Activated T-cell treated with anti-CD3 and anti-CD28 coated beads, Interleukin-2, amount 50 U/mL, for 24 hours (primary cell): Measurements from ENCODE around the gene CDK5RAP2.

ENCODE experiments used
- DNase-seq: peaks from one replicate; pipeline ENCODE4 v3.0.0-alpha.2; 2020
- H3K27ac Mint-ChIP-seq: 2 replicates; pipeline ENCODE4 v1.8.0; 2020; ENCODE audit warnings: mild to moderate bottlenecking, mixed read lengths
- H3K27me3 Mint-ChIP-seq: 2 replicates; pipeline ENCODE4 v1.8.0; 2020; ENCODE audit warnings: mixed read lengths
- H3K36me3 Mint-ChIP-seq: 2 replicates; pipeline ENCODE4 v1.8.0; 2020; ENCODE audit warnings: low read depth, mixed read lengths
- H3K4me1 Mint-ChIP-seq: 2 replicates; pipeline ENCODE4 v1.8.0; 2020; ENCODE audit warnings: low read depth, mixed read lengths
- H3K4me3 Mint-ChIP-seq: 2 replicates; pipeline ENCODE4 v1.8.0; 2020; ENCODE audit warnings: mild to moderate bottlenecking, moderate library complexity, mixed read lengths
- H3K9me3 Mint-ChIP-seq: 2 replicates; pipeline ENCODE4 v1.8.0; 2020; ENCODE audit warnings: mixed read lengths

CDK5RAP2 gene

GRCh38 chr9:120609636-120610035 lies 29.7 kb upstream of the CDK5RAP2 start:
- Mint-ChIP-seq H3K36me3 (peaks cover 24% of the 10 kb centered on the region), H3K9me3 (no peaks in the 10 kb centered on the region), H3K4me3 (no peak overlapping the region), H3K27ac (no peak overlapping the region), H3K27me3 (no peaks in the 10 kb centered on the region), H3K4me1 (no peaks in the 10 kb centered on the region)
- DNase-seq, result no peak

GRCh38 chr9:120608421-120608820 lies 28.5 kb upstream of the CDK5RAP2 start:
- DNase-seq, result no peak
- H3K27ac Mint-ChIP-seq, result no peak overlapping the region
- no peaks in the 10 kb centered on the region for H3K4me1 Mint-ChIP-seq
- no peak overlapping the region for H3K4me3 Mint-ChIP-seq
- H3K36me3 Mint-ChIP-seq, result peaks cover 28% of the 10 kb centered on the region
- H3K9me3 Mint-ChIP-seq, result no peaks in the 10 kb centered on the region
- no peaks in the 10 kb centered on the region for H3K27me3 Mint-ChIP-seq

- no peaks in the 10 kb centered on the region for H3K9me3 Mint-ChIP-seq
- no peaks in the 10 kb centered on the region for H3K4me1 Mint-ChIP-seq
- H3K27me3 Mint-ChIP-seq, result no peaks in the 10 kb centered on the region
- H3K36me3 Mint-ChIP-seq, result peaks cover 27% of the 10 kb centered on the region
- H3K4me3 Mint-ChIP-seq, result no peak overlapping the region
- H3K27ac Mint-ChIP-seq, result no peak overlapping the region
- no peak for DNase-seq
Measured at GRCh38 chr9:120603591-120603990, 23.6 kb upstream of the CDK5RAP2 start.

DNA sequence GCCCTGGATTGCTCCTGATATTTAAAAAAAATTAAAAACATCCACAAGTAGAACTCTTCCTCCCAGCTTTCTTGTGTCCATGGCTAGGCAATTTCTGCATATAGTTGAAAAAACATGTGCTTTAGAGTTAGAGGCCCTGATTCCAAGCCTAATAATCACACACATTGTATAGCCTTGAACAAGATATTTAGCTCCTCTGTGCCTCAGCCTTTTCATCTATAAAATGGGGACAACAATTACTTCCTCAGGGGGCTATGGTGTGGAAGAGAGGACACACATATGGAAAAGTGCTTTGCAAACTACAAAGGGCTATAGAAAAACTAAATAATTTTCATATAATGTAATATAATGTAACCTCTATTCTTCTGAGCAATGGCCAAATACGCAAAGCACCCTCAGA lies 23.0 kb upstream of the CDK5RAP2 start:
- no peaks in the 10 kb centered on the region for H3K4me1 Mint-ChIP-seq
- H3K9me3 Mint-ChIP-seq, result no peaks in the 10 kb centered on the region
- H3K4me3 Mint-ChIP-seq, result no peak overlapping the region

GRCh38 chr9:120593955-120594277 lies 13.9 kb upstream of the CDK5RAP2 start:
- Mint-ChIP-seq H3K4me3 (no peak overlapping the region), H3K9me3 (no peaks in the 10 kb centered on the region), H3K27ac (no peak overlapping the region), H3K36me3 (no peaks in the 10 kb centered on the region), H3K27me3 (no peaks in the 10 kb centered on the region), H3K4me1 (no peaks in the 10 kb centered on the region)
- no peak for DNase-seq

More for the DNA sequence above, 23.0 kb upstream of the CDK5RAP2 start:
- Mint-ChIP-seq H3K27ac (no peak overlapping the region), H3K27me3 (no peaks in the 10 kb centered on the region), H3K36me3 (peaks cover 24% of the 10 kb centered on the region)
- no peak for DNase-seq

DNA sequence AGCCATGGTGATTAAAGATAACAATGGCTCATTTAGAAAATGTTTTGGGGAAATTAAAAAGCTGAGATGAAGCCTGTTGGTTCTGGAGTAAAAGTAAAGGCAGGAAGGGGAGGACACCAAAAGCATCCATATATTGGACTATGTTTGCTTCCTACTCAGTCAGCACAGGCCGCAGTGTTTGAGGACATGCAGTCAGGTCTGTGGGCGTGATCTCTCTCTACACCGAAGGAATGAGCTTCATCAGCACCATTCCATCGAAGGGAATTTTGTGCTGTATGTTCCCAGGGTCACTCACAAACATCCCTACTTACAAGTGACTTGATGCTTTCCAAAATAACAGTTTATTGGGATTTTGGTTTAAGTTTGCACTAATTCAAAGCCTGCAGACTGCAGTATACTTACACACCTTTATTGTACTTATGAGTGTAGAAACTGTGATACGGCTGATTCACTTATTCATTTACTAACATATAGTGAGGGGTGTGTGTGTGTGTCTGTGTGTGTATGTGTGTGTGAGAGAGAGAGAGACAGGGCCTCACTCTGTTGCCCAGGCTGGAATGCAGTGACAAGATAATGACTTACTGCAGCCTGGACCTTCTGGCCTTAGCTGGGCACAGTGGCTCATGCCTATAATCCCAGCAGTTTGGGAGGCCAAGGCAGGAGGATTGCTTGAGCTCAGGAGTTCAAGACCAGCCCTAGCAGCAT lies 13.4 kb upstream of the CDK5RAP2 start:
- Mint-ChIP-seq H3K27me3 (no peaks in the 10 kb centered on the region), H3K36me3 (no peaks in the 10 kb centered on the region), H3K27ac (no peak overlapping the region), H3K4me3 (no peak overlapping the region), H3K4me1 (no peaks in the 10 kb centered on the region), H3K9me3 (no peaks in the 10 kb centered on the region)
- DNase-seq, result no peak

DNA sequence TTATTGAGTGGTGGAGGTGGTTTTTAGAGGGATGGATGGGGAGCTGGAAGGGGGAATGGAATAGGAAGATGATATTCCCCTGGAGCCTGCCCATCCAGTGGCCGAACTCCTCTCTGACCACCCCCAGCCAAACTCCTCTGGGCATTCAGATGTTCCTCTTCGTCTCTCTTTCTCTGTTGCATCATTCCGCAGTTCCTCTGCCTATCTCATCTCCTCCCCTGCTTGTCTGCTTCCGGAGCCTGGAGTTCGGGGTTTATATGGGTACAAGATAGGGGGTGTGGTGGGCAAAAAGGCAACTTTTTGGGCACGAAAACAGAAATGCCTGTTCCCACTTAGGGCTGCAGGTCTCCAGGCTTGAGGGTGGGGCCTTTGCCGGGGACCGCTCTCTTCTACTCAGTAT lies 12.2 kb upstream of the CDK5RAP2 start:
- H3K27me3 Mint-ChIP-seq, result no peaks in the 10 kb centered on the region
- H3K9me3 Mint-ChIP-seq, result no peaks in the 10 kb centered on the region
- no peak overlapping the region for H3K27ac Mint-ChIP-seq
- no peak for DNase-seq
- no peaks in the 10 kb centered on the region for H3K36me3 Mint-ChIP-seq
- no peaks in the 10 kb centered on the region for H3K4me1 Mint-ChIP-seq
- H3K4me3 Mint-ChIP-seq, result no peak overlapping the region

GRCh38 chr9:120587328-120587727 lies 7.4 kb upstream of the CDK5RAP2 start:
- Mint-ChIP-seq H3K4me1 (peaks cover 4% of the 10 kb centered on the region), H3K9me3 (no peaks in the 10 kb centered on the region), H3K27ac (no peak overlapping the region), H3K36me3 (no peaks in the 10 kb centered on the region), H3K4me3 (no peak overlapping the region), H3K27me3 (no peaks in the 10 kb centered on the region)
- DNase-seq, result no peak

DNA sequence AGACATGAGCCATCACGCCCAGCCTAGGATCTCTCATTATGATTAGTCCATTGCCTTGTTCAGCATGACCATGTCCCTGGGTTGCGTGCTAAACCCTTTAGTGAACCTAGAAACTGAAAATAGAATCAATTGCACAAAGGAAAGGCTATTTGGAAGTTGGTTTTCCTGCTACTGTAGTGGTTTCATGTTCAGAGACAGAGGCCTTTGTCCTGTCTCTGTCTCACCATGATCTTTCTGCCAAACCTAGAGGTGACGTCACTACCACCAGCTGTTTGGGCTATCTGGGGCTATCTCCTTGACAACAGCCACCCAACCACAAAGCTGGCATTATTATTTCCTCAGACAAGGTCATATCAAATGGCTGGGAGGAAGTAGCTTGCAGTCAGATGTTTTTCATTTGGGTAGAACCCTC lies 4.0 kb upstream of the CDK5RAP2 start:
- Mint-ChIP-seq H3K27me3 (no peaks in the 10 kb centered on the region), H3K36me3 (peaks cover 19% of the 10 kb centered on the region), H3K27ac (no peak overlapping the region), H3K9me3 (peaks cover 4% of the 10 kb centered on the region), H3K4me1 (peaks cover 22% of the 10 kb centered on the region), H3K4me3 (no peak overlapping the region)
- DNase-seq, result no peak

GRCh38 chr9:120579139-120580050 lies 572 bp downstream of the CDK5RAP2 start:
- peaks cover 44% of the 10 kb centered on the region for H3K36me3 Mint-ChIP-seq
- H3K4me1 Mint-ChIP-seq, result peaks cover 54% of the 10 kb centered on the region
- peak overlapping the region; percentile 98 for H3K4me3 Mint-ChIP-seq
- no peaks in the 10 kb centered on the region for H3K27me3 Mint-ChIP-seq
- peaks cover 4% of the 10 kb centered on the region for H3K9me3 Mint-ChIP-seq
- peak overlapping the region; percentile 95 for H3K27ac Mint-ChIP-seq
- DNase-seq, result no peak

DNA sequence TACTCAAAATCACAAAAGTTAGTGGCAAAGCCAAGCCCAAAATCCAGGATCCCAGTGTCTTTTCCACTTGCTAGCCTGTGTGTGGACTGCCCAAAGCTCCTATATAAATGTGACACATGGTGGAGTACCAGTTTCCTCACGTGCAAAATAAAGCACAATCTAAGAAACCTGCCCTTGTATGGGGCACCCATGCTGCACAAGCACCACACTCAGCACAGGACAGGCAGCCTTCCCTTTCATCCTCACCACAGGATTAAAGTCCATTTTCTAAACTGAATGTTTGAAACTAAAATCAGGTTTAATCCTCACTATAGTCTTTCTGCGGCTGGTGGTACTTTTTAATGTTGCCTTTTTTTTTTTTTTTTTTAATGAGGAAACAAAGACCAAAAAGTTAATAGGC lies 5.5 kb downstream of the CDK5RAP2 start:
- peaks cover 44% of the 10 kb centered on the region for H3K4me1 Mint-ChIP-seq
- no peak overlapping the region for H3K27ac Mint-ChIP-seq
- no peak for DNase-seq
- H3K36me3 Mint-ChIP-seq, result peaks cover 67% of the 10 kb centered on the region
- H3K9me3 Mint-ChIP-seq, result no peaks in the 10 kb centered on the region
- no peaks in the 10 kb centered on the region for H3K27me3 Mint-ChIP-seq
- no peak overlapping the region for H3K4me3 Mint-ChIP-seq

- Mint-ChIP-seq H3K27ac (no peak overlapping the region), H3K4me1 (peaks cover 30% of the 10 kb centered on the region), H3K36me3 (peaks cover 75% of the 10 kb centered on the region), H3K4me3 (no peak overlapping the region), H3K9me3 (no peaks in the 10 kb centered on the region), H3K27me3 (no peaks in the 10 kb centered on the region)
- no peak for DNase-seq
Measured at GRCh38 chr9:120572472-120572871, 7.5 kb downstream of the CDK5RAP2 start.

- Mint-ChIP-seq H3K9me3 (no peaks in the 10 kb centered on the region), H3K4me3 (no peak overlapping the region), H3K36me3 (peaks cover 76% of the 10 kb centered on the region), H3K4me1 (peaks cover 24% of the 10 kb centered on the region), H3K27ac (no peak overlapping the region), H3K27me3 (no peaks in the 10 kb centered on the region)
- no peak for DNase-seq
Measured at GRCh38 chr9:120571443-120572257, 8.3 kb downstream of the CDK5RAP2 start.

DNA sequence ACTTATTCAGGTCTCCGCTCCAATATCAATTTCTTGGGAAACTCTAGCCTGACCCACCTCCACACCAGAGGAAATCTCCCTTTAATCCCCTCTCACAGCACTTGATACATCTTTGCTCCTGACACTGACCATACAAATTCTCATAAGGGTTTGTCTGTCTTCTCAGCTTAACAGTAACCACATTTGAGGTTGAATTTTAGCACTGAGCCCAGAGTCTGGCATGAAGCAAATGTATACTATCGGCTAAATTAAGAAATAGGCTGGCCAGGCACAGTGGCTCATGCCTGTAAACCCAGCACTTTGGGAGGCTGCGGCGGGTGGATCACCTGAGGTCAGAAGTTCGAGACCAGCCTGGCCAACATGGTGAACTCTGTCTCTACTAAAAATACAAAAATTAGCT lies 9.7 kb downstream of the CDK5RAP2 start:
- no peaks in the 10 kb centered on the region for H3K9me3 Mint-ChIP-seq
- no peak overlapping the region for H3K27ac Mint-ChIP-seq
- H3K36me3 Mint-ChIP-seq, result peaks cover 78% of the 10 kb centered on the region
- peaks cover 23% of the 10 kb centered on the region for H3K4me1 Mint-ChIP-seq
- no peak overlapping the region for H3K4me3 Mint-ChIP-seq
- DNase-seq, result no peak
- H3K27me3 Mint-ChIP-seq, result no peaks in the 10 kb centered on the region
